HEK293T (cell line): ENCODE data around the gene HACD2.

Experiments
- CTCF ChIA-PET: fragments of 350-600 bp; formaldehyde crosslinking; extraction: SDS; loops from one replicate; lab custom pipeline; 2021; ENCODE audit warnings: antibody characterized with exemption, inconsistent platforms; lab: Yijun Ruan, JAX
- POLR2A ChIA-PET: fragments of 350-600 bp; formaldehyde crosslinking; extraction: SDS; loops from one replicate; lab custom pipeline; 2020; ENCODE audit warnings: antibody characterized with exemption, inconsistent platforms; lab: Yijun Ruan, JAX
- DNase-seq: peaks from one replicate; pipeline ENCODE4 v3.0.0; 2012; ENCODE audit warnings: mixed read lengths; ENCODE audit errors: extremely low spot score
- ARNT ChIP-seq: fragments of 450-650 bp; IDR thresholded peaks from 2 replicates; pipeline ENCODE4 v1.6.1; 2017; ENCODE audit warnings: mild to moderate bottlenecking
- BHLHE40 ChIP-seq: fragments of 450-650 bp; IDR thresholded peaks from 2 replicates; pipeline ENCODE4 v1.6.1; 2016; ENCODE audit warnings: mild to moderate bottlenecking, moderate library complexity, borderline replicate concordance
- CTBP1 ChIP-seq: fragments of 450-650 bp; IDR thresholded peaks from 2 replicates; pipeline ENCODE4 v1.6.1; 2016; ENCODE audit warnings: borderline replicate concordance
- ELF4 ChIP-seq: fragments of 450-650 bp; IDR thresholded peaks from 2 replicates; pipeline ENCODE4 v1.6.1; 2017; ENCODE audit warnings: antibody characterized with exemption
- FOXA1 ChIP-seq: fragments of 450-650 bp; IDR thresholded peaks from 2 replicates; pipeline ENCODE4 v1.6.1; 2016; ENCODE audit warnings: mild to moderate bottlenecking
- FOXK2 ChIP-seq: fragments of 450-650 bp; IDR thresholded peaks from 2 replicates; pipeline ENCODE4 v1.6.1; 2016; ENCODE audit warnings: mild to moderate bottlenecking
- FOXM1 ChIP-seq: fragments of 450-650 bp; IDR thresholded peaks from 2 replicates; pipeline ENCODE4 v1.6.1; 2017; ENCODE audit warnings: mild to moderate bottlenecking, borderline replicate concordance
- HDGF ChIP-seq: fragments of 450-650 bp; IDR thresholded peaks from 2 replicates; pipeline ENCODE4 v1.6.1; 2017; ENCODE audit warnings: antibody characterized with exemption, borderline replicate concordance
- L3MBTL2 ChIP-seq: fragments of 450-650 bp; conservative IDR thresholded peaks from 2 replicates; pipeline ENCODE4 v1.6.1; 2016; ENCODE audit warnings: mild to moderate bottlenecking
- LEF1 ChIP-seq: fragments of 450-650 bp; IDR thresholded peaks from 2 replicates; pipeline ENCODE4 v1.6.1; 2017; ENCODE audit warnings: mild to moderate bottlenecking, borderline replicate concordance
- NFRKB ChIP-seq: fragments of 450-650 bp; IDR thresholded peaks from 2 replicates; pipeline ENCODE4 v1.6.1; 2016; ENCODE audit warnings: mild to moderate bottlenecking, moderate library complexity
- SP1 ChIP-seq: fragments of 450-650 bp; IDR thresholded peaks from 2 replicates; pipeline ENCODE4 v1.6.1; 2017
- SUZ12 ChIP-seq: fragments of 450-650 bp; IDR thresholded peaks from 2 replicates; pipeline ENCODE4 v1.6.1; 2016; ENCODE audit warnings: mild to moderate bottlenecking
- TARDBP ChIP-seq: fragments of 450-650 bp; IDR thresholded peaks from 2 replicates; pipeline ENCODE4 v1.6.1; 2016
- ZNF384 ChIP-seq: fragments of 450-650 bp; IDR thresholded peaks from 2 replicates; pipeline ENCODE4 v1.6.1; 2016
- TF ChIP-seq, protein P1 (sequence below): fragments of 450-650 bp; IDR thresholded peaks from 2 replicates; pipeline ENCODE4 v1.6.1; 2016

Gene HACD2

DNA sequence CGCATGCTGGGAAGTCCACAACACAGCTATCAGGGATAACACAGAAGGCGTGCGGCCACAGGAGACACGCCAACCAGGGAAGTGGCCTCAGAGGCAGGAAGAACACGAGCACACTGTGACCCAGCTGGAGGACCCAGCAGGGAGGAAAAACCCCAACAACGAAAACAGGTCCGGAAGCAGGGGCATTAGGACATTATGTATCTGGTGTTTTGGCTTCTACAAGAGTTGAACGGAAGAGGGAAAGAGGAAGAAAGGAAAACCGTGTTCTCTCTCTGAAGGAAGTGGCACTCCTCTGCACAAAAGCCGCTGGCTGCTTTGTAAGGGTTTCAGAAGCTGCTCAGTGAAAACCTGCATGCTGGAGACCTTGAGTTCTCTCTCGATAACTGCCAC is 61.8 kb downstream of the HACD2 start:
- CTCF ChIA-PET = interaction anchor here (0.6 kb wide), 1 partner anchor 495 kb away, joined by 3 read pairs; no protein-coding TSS in a partner anchor
- POLR2A ChIA-PET = no interaction called here
- DNase-seq = no peak
- TF ChIP-seq BHLHE40 (no peak), FOXA1 (no peak), CTBP1 (no peak), ZNF384 (no peak), TARDBP (no peak), L3MBTL2 (no peak), HDGF (no peak), FOXK2 (no peak), NFRKB (no peak), LEF1 (no peak), FOXM1 (no peak), ELF4 (no peak), ARNT (no peak), SUZ12 (no peak), SP1 (no peak)
- TF ChIP-seq, protein P1, sequence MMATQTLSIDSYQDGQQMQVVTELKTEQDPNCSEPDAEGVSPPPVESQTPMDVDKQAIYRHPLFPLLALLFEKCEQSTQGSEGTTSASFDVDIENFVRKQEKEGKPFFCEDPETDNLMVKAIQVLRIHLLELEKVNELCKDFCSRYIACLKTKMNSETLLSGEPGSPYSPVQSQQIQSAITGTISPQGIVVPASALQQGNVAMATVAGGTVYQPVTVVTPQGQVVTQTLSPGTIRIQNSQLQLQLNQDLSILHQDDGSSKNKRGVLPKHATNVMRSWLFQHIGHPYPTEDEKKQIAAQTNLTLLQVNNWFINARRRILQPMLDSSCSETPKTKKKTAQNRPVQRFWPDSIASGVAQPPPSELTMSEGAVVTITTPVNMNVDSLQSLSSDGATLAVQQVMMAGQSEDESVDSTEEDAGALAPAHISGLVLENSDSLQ = no peak

DNA sequence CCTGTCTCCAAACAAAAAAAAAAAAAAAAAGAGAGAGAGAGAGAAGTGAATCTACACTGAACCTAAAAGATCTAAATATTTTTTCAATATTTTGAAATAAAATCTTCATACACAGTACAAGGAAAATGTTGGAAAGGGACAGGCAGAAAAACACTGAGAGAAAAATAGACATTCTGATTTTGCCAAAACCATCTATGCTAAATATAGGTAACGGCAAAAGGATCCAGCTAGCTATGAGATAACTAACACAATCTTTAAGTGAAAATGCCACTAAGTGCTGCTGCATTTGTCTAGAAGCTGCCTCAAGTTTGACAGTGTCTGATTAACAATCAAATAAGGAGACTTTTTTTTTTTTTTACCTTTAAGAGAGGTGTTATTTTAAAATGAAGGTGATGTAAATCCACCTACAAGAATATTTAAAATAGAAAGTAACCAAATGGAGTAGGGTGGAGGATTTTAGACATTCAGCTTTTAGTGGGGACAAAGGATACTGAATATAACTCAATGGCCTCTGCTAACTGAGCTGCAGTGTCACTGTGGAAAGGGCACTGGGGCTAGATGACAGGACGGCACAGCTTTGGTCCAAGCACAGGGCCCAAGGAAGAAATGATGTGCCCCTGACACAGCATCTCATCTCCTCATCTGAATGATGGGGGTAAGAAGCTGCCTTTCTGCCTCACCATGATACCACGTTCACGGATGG is 62.4 kb downstream of the HACD2 start:
- DNase-seq = no peak
- ChIA-PET POLR2A (no interaction called here), CTCF (interaction anchor here (0.6 kb wide), 1 partner anchor 494 kb away, joined by 3 read pairs; no protein-coding TSS in a partner anchor)
- no peak for TF ChIP-seq NFRKB
- no peak for TF ChIP-seq ELF4
- TF ChIP-seq, protein P1 = no peak
- TF ChIP-seq BHLHE40 = no peak
- no peak for TF ChIP-seq ZNF384
- TF ChIP-seq FOXK2 = no peak

DNA sequence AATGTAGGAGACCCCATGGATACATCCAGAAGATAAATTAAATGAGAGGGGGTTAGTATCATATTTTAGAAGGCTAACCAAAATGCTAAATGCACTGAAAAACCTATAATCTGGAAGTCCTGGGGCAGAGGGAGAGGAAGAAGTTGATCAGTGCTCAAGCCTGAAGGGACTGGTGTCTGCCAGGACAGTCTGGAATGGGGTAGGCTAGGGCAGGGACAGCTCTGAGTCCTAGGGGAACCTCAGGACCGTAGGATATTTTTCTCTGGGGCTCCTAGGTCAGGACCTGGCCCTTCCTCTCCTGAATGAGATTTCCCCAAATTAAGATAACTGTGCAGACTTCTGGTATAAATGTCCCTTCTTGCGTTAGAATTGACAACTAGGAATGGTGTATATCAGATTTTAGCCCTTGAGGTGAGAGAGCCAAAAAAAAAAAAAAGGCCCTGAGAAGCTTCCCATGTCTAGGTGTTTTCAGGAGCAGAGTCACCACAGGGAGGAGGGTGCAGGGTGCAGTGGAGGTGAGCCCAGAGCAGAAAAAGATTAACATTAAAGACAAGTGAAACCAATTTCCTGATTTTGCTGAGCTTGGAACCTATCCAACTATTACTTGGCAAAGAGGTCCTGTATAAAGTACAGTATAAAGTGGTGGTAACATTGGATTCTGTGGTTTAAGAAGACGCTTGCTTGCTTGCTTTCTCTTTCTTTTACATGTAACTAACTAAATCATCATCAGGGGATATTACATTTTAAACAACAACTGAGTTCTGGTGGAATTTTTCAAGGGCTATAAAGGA is 63.5 kb downstream of the HACD2 start:
- ChIA-PET CTCF (no interaction called here), POLR2A (no interaction called here)

DNA sequence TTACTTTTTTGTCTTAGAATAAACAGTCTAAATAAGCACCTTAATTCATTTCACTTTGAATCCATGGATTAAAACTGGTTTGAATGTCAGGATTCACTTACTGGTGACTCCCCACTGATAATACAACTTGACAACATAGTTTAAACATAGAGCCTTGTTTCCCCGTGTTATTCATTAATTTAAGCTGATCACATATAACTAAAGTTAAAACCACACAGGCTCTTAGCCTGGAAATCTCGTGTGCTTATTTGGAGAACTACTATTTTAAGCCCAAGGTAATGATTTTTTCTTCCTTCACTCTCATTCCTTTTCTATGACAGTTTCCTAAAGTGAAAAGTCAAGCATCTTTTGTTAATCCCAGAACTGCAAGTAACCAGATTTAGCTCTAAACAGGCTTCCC is 64.2 kb downstream of the HACD2 start:
- TF ChIP-seq FOXA1 = no peak
- no peak for TF ChIP-seq SUZ12
- no peak for TF ChIP-seq CTBP1
- TF ChIP-seq ELF4 = no peak
- TF ChIP-seq FOXM1 = no peak
- TF ChIP-seq FOXK2 = no peak
- no peak for TF ChIP-seq L3MBTL2
- ChIA-PET POLR2A (no interaction called here), CTCF (no interaction called here)
- DNase-seq = no peak

More for the DNA sequence above, 63.5 kb downstream of the HACD2 start:
- no peak for TF ChIP-seq ELF4
- no peak for TF ChIP-seq TARDBP
- no peak for TF ChIP-seq CTBP1
- TF ChIP-seq HDGF = no peak
- no peak for TF ChIP-seq NFRKB
- no peak for TF ChIP-seq ZNF384
- TF ChIP-seq SUZ12 = no peak
- TF ChIP-seq LEF1 = no peak
- no peak for TF ChIP-seq ARNT
- TF ChIP-seq BHLHE40 = no peak
- no peak for TF ChIP-seq FOXM1
- no peak for TF ChIP-seq FOXK2
- TF ChIP-seq L3MBTL2 = no peak
- no peak for TF ChIP-seq FOXA1
- TF ChIP-seq SP1 = no peak
- TF ChIP-seq, protein P1 = no peak
- DNase-seq = no peak

DNA sequence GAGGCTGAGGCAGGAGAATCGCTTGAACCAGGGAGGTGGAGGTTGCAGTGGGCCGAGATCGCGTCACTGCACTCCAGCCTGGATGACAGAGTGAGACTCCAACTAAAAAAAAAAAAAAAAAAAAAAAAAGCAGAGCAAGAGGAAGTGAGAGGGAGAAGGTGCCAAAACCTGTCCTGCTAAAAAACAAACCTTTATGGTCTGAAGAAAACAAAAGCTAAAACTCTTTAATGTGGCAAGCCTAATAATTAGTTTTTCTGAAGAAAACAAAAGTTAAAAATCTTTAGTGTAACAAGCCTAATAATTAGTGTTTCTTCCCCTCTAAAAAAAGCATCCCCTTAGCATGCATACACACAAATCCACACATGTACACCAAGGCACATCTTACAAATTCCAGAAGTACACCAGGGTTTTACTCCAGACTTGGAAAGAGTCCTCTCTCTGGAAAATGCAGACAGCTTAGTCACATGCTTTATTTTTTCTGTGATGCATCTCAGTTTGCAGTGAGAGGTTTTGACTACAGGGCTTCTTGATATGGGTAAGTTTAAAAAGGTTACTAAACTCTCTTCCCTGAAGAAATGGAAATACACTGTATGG is 65.9 kb downstream of the HACD2 start:
- TF ChIP-seq BHLHE40 (no peak), NFRKB (no peak), ZNF384 (no peak)
- no peak for DNase-seq
- ChIA-PET CTCF (no interaction called here), POLR2A (no interaction called here)

DNA sequence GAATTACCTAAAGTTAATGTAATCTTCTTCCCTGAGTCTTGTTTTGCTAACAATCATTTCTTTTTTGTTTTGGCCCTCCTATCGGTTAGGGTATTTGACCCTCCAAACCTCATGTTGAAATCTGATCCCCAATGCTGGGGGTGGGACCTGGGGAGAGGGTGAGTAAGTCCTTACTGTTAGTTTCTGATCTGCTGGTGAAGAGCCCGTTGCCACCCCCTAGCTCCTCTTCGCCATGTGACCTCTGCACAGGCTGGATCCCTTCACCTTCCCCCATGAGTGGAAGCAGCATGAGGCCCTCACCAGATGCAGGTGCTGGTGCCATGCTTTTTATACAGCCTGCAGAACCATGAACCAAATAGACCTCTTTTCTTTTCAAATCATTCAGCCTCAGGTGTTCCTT is 73.1 kb downstream of the HACD2 start:
- POLR2A ChIA-PET = interaction anchor here (0.6 kb wide), 1 partner anchor 69 kb away, joined by 3 read pairs; no protein-coding TSS in a partner anchor
- no peak for DNase-seq
- no peak for TF ChIP-seq CTBP1
- no peak for TF ChIP-seq LEF1
- TF ChIP-seq ELF4 = no peak
- CTCF ChIA-PET = no interaction called here
